Mesodermal cell (in vitro differentiated cells): ENCODE measurements around the gene CXCR5.
A peak's percentile ranks its signal among the peaks of the same experiment; 100 is the strongest.

Source experiments
- H3K27ac ChIP-seq: 2 replicates; pipeline ENCODE4 v1.7.0; 2013; ENCODE audit warnings: mild to moderate bottlenecking, low read depth, low read length, moderate library complexity; ENCODE audit not compliant: severe bottlenecking
- H3K36me3 ChIP-seq: 2 replicates; pipeline ENCODE4 v1.7.1; 2013; ENCODE audit warnings: mild to moderate bottlenecking, low read length, moderate library complexity; ENCODE audit not compliant: control insufficient read depth, insufficient read depth
- H3K4me1 ChIP-seq: one replicate; pipeline ENCODE4 v1.7.1; 2013; ENCODE audit warnings: mild to moderate bottlenecking, low read length; ENCODE audit not compliant: insufficient read depth, control insufficient read depth, poor library complexity, severe bottlenecking
- H3K4me3 ChIP-seq: 2 replicates; pipeline ENCODE4 v1.7.0; 2013; ENCODE audit warnings: low read length, control low read depth, mild to moderate bottlenecking; ENCODE audit not compliant: insufficient read depth, poor library complexity, severe bottlenecking; ENCODE audit errors: extremely low read depth
- H3K9me3 ChIP-seq: 2 replicates; pipeline ENCODE4 v1.7.1; 2013; ENCODE audit warnings: mild to moderate bottlenecking, low read length, moderate library complexity; ENCODE audit not compliant: control insufficient read depth
- WGBS, 2 experiments: methylation state at CpG; one replicate each; pipeline ENCODE4 v1.1.5; 2013; ENCODE audit warnings: missing lambda C conversion rate in 2 of 2; ENCODE audit not compliant: insufficient coverage in 2 of 2; 5-methylcytosine and 5-hydroxymethylcytosine counted together

CXCR5 gene

DNA sequence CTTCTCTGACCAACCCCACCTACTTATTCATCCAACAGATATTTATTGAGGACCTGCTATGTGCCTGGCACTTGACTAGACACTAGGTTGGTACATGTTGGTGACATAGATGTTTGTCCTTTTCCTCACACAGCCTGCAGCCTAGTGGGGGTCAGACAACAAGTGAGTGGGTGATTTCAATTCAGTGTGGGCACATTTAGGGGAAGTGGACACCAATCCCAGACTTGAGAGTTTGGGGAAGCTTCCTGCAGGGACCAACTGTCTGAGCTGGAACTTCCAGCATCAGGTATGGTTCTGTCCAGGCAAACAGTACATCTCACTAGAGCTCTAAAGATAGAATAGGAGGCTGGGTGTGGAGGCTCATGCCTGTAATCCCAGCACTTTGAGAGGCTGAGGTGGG is 47.9 kb downstream of the CXCR5 start:
- H3K9me3 ChIP-seq = no peaks in the 10 kb centered on the region
- H3K4me1 ChIP-seq = peaks cover 30% of the 10 kb centered on the region
- no peaks in the 10 kb centered on the region for H3K36me3 ChIP-seq
- no peak overlapping the region for H3K27ac ChIP-seq
- no peak overlapping the region for H3K4me3 ChIP-seq

- Histone ChIP-seq H3K36me3 (no peaks in the 10 kb centered on the region), H3K9me3 (no peaks in the 10 kb centered on the region), H3K27ac (peak overlapping the region; percentile 64), H3K4me1 (peaks cover 23% of the 10 kb centered on the region), H3K4me3 (no peak overlapping the region)
- 68 to 79% methylated on average over 4 of the region's 4 CpGs for WGBS, 2 experiments
Measured at GRCh38 chr11:118933486-118933885, 49.8 kb downstream of the CXCR5 start.

DNA sequence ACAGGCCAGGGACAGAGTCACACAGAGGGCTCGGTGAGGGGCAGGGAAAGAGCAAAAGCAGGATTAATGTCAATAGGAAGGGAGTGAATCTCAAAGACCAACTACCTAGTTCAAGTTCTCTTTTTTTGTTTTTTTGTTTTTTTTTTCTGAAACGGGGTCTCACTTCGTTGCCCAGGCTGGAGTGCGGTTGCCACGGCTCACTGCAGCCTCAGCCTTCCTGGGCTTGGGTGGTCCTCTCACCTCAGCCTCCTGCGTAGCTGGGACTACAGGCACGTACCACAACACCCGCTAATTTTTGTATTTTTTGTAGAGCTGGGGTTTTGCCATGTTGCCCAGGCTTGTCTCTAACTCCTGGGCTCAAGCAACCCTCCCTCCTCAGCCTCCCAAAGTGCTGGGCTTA is 51.7 kb downstream of the CXCR5 start:
- H3K27ac ChIP-seq = no peak overlapping the region
- H3K36me3 ChIP-seq = no peaks in the 10 kb centered on the region
- WGBS, 2 experiments = 96 to 97% methylated on average over 6 of the region's 8 CpGs
- peaks cover 28% of the 10 kb centered on the region for H3K4me1 ChIP-seq
- no peaks in the 10 kb centered on the region for H3K9me3 ChIP-seq
- no peak overlapping the region for H3K4me3 ChIP-seq

DNA sequence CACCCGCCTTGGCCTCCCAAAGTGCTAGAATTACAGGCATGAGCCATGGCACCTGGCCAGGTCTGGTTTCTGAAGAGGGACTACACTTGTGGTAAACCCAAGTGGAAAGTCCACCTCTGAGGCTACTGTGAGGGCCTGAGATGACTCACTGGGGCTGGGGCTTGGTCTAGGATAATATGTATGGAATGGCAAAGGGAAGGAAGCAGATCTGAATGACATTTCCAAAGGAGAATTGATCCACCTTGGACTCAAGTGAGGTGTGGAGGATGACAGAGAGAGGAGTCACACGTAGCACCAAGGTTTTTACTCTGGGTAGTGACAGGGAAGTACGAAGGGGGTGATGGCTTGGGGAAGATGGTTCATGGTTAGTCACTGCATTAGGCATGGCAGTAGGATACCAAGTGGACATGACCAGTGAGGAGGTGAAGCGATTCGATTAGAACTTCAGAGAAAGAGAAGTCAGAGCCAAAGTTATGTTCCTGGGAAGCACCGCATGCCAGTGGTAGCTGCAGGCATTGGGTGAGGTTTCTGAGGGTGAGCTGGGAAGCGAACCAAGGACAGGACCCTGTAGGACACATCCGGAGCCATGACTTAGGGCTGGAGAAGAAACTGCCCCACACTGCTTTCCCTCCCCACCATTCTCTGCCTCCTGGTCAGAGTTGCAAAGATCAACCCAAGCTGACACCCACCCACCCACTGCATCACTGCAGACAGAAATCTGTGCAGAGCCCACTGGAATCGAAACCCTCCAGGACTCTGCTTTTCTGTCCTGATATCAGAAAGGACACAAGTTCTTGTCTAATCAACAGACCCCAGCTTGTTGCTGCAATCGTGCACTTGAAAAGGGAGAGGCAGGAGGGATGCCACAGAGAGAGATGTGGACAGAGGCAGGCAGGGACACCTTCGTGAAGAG is 55.1 kb downstream of the CXCR5 start:
- 84 to 86% methylated on average over 9 to 11 of the region's 11 CpGs for WGBS, 2 experiments
- no peak overlapping the region for H3K27ac ChIP-seq

GRCh38 chr11:118939404-118939915 is 55.8 kb downstream of the CXCR5 start:
- no peak overlapping the region for H3K27ac ChIP-seq
- WGBS, 2 experiments = 68 to 70% methylated on average over 5 to 7 of the region's 8 CpGs
- peaks cover 13% of the 10 kb centered on the region for H3K4me1 ChIP-seq
- H3K9me3 ChIP-seq = no peaks in the 10 kb centered on the region
- H3K36me3 ChIP-seq = no peaks in the 10 kb centered on the region
- H3K4me3 ChIP-seq = no peak overlapping the region

More for the DNA sequence above, 55.1 kb downstream of the CXCR5 start:
- no peaks in the 10 kb centered on the region for H3K36me3 ChIP-seq
- H3K9me3 ChIP-seq = no peaks in the 10 kb centered on the region
- H3K4me1 ChIP-seq = peaks cover 13% of the 10 kb centered on the region
- H3K4me3 ChIP-seq = no peak overlapping the region

- Histone ChIP-seq H3K4me1 (peaks cover 13% of the 10 kb centered on the region), H3K27ac (no peak overlapping the region), H3K36me3 (no peaks in the 10 kb centered on the region), H3K4me3 (no peak overlapping the region), H3K9me3 (no peaks in the 10 kb centered on the region)
- 41 to 53% methylated on average over 9 to 12 of the region's 13 CpGs for WGBS, 2 experiments
Measured at GRCh38 chr11:118939953-118940598, 56.4 kb downstream of the CXCR5 start.

DNA sequence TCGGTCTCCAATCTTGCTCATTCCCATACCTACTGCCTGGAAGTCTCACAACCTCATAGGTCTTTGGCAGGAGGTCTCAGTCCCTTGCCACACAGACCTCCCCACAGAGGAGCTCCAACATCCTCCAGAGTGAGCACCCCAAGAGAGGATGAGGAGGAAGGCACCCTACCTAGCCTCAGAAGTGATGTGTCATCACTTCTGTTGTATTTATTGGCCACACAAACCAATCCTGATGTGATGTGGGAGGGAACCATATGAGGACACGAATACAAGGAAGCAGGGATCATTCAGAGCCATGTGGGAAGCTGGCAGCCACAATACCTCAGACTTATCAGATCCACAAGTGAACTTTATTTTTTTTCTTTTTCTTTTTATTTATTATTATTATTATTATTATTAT is 63.4 kb downstream of the CXCR5 start:
- no peak overlapping the region for H3K27ac ChIP-seq
- no CpG with 5 or more reads among the region's 2 CpGs for WGBS, 2 experiments
- H3K36me3 ChIP-seq = no peaks in the 10 kb centered on the region
- H3K4me1 ChIP-seq = no peaks in the 10 kb centered on the region
- no peaks in the 10 kb centered on the region for H3K9me3 ChIP-seq
- H3K4me3 ChIP-seq = no peak overlapping the region
